NT2/D1 (cell line): ENCODE data around the gene RHBG.

Experiments used
- YY1 ChIP-seq: IDR thresholded peaks from 2 replicates; pipeline ENCODE4 v1.6.1; 2011; ENCODE audit not compliant: insufficient read length, insufficient read depth
- ZNF274 ChIP-seq: IDR thresholded peaks from 2 replicates; pipeline ENCODE4 v1.6.1; 2011; ENCODE audit warnings: mild to moderate bottlenecking, low read depth, low read length

DNA sequence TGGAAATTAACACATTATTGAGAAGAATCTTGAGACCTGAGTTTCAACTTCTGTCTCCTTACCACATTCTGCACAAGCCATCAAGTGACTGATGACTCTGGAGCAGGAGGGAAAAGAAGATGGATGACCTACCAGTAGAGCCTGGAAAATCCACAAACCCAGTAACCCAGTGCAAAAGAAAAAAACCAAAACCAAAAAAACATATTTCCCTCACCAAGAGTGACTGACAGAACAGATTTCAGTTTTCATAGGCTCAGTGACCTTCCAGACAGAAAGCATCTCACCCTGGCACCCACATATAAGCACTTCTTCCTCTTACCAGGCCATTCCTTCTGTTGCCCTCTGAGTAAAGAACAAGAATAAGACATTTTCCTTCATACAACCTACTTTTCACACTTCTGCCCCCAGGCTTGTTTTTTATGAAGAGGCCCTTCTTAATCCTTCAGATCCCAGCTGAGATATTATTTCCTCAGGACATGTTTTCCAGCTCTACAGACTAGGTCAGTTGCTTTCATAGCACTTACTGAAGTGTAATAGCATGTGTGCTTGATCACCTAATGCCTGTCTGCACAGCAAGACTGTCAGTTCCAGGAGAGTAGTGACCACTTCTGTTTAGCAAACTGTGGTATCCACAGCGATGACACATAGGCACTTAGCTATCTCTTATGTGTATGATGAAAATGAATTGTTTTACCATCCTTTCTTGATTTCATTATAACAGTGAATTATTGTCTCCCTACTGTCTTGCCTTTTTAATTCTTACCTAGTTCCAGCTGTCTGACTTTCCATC lies 26.6 kb upstream of the RHBG start:
- TF ChIP-seq YY1 (no peak), ZNF274 (no peak)
